Measurements from ENCODE around the gene KRTAP25-1. TPM values are rescaled to one million over a fixed set of nuclear protein-coding genes. Genes with fewer than 3 reads are reported as not detected.

The KRTAP25-1 gene
- polyA plus RNA-seq, 3 donors, result not detected

DNA sequence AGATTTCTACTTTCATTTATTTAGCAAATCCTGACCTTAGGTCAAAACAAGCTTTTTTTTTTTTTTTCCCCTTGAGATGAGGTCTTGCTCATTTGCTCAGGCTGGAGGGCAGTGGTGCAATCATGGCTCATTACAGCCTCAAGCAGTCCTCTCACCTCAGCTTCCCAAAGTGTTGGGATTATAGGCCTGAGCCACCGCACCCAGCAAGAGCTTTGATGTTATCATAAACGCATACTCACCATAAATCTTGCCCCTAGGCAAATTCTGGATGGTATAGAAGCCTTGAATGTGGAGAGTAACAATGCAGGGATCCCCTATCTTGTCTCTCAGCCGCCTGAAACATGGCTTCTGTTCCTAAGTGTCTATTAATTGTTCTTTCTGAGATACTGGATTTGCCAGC, 48.7 kb downstream of the KRTAP25-1 start:
- Histone ChIP-seq H3K4me1 (ENCODE audit: control insufficient read depth in 1 of 2, insufficient read depth in 2 of 2, low read length in 2 of 2) (no peaks in the 10 kb centered on the region), H2AFZ (ENCODE audit: insufficient read depth, low read depth, low read length, poor library complexity, severe bottlenecking) (no peak overlapping the region), H3K9me3 (replicated peaks in 1 of 2; ENCODE audit: control insufficient read depth in 1 of 2, insufficient read depth in 1 of 2, low read length in 2 of 2) (peaks cover 5 to 6% of the 10 kb centered on the region in 2 donors), H4K20me1 (ENCODE audit: insufficient read depth, low read length) (no peaks in the 10 kb centered on the region), H3K27ac (ENCODE audit: low read depth in 1 of 2, low read length in 2 of 2) (no peak overlapping the region), H3K9ac (ENCODE audit: insufficient read depth, low read length, poor library complexity, severe bottlenecking) (no peak overlapping the region), H3K4me2 (replicated peaks; ENCODE audit: extremely low read depth, low read length, poor library complexity, severe bottlenecking) (no peak overlapping the region), H3K4me3 (replicated peaks in 1 of 3; ENCODE audit: low read depth in 2 of 3, low read length in 3 of 3) (no peak overlapping the region), H3K79me2 (ENCODE audit: insufficient read depth, low read length) (no peaks in the 10 kb centered on the region), H3K27me3 (ENCODE audit: control insufficient read depth in 2 of 2, insufficient read depth in 2 of 2, low read length in 2 of 2) (no peaks in the 10 kb centered on the region), H3K36me3 (replicated peaks in 1 of 2; ENCODE audit: control insufficient read depth in 1 of 2, insufficient read depth in 2 of 2, low read length in 2 of 2) (no peaks in the 10 kb centered on the region)
- Mint-ChIP-seq H3K36me3 (no peaks in the 10 kb centered on the region), H3K4me1 (no peaks in the 10 kb centered on the region), H3K4me3 (no peak overlapping the region), H3K9me3 (peaks cover 0 to 7% (median 4%) of the 10 kb centered on the region in 7 donors), H3K27ac (no peak overlapping the region), H3K27me3 (ENCODE audit: low read depth in 3 of 3) (peaks cover 0 to 1% (median 0%) of the 10 kb centered on the region in 3 donors)
- TF ChIP-seq CTCF (IDR thresholded peaks at IDR 0.05), result no peak
- 100% methylated on average over 1 of the region's 3 CpGs for WGBS (ENCODE audit: insufficient coverage)
- no peak for DNase-seq
- intact Hi-C loops (cut with micrococcal nuclease), result no loop called here

Other genes with a start within 250 kb of the KRTAP25-1 start
- not detected for gene CLDN17, start 122.7 kb downstream of the KRTAP25-1 start, polyA plus RNA-seq
- not detected for gene CLDN8, start 73.4 kb downstream of the KRTAP25-1 start, polyA plus RNA-seq
- gene KRTAP24-1, start 6.6 kb downstream of the KRTAP25-1 start, polyA plus RNA-seq, result not detected
- gene KRTAP26-1, start 30.8 kb upstream of the KRTAP25-1 start, polyA plus RNA-seq, result not detected
- gene KRTAP27-1, start 48.2 kb upstream of the KRTAP25-1 start, polyA plus RNA-seq, result not detected
- not detected for gene KRTAP23-1, start 59.1 kb upstream of the KRTAP25-1 start, polyA plus RNA-seq
- not detected for gene KRTAP13-2, start 82.8 kb upstream of the KRTAP25-1 start, polyA plus RNA-seq
- not detected for gene KRTAP13-1, start 106.5 kb upstream of the KRTAP25-1 start, polyA plus RNA-seq
- not detected for gene KRTAP13-3, start 136.4 kb upstream of the KRTAP25-1 start, polyA plus RNA-seq
- not detected for gene KRTAP13-4, start 140.7 kb upstream of the KRTAP25-1 start, polyA plus RNA-seq
- not detected for gene KRTAP15-1, start 150.8 kb upstream of the KRTAP25-1 start, polyA plus RNA-seq
- gene KRTAP19-1, start 190.9 kb upstream of the KRTAP25-1 start, polyA plus RNA-seq, result not detected
- gene KRTAP19-2, start 197.9 kb upstream of the KRTAP25-1 start, polyA plus RNA-seq, result not detected
- gene KRTAP19-3, start 202.5 kb upstream of the KRTAP25-1 start, polyA plus RNA-seq, result not detected
- gene KRTAP19-4, start 207.7 kb upstream of the KRTAP25-1 start, polyA plus RNA-seq, result not detected
- gene KRTAP19-5, start 212.6 kb upstream of the KRTAP25-1 start, polyA plus RNA-seq, result not detected

All from CD14-positive monocyte (primary cell).